ENCODE measurements around the gene UNC45B. TPM values are rescaled to one million over a fixed set of nuclear protein-coding genes. Genes with fewer than 3 reads are reported as not detected.

Gene UNC45B
- polyA plus RNA-seq, 1 of the 3 experiments (the other 2 are of a cell fraction): not detected

DNA sequence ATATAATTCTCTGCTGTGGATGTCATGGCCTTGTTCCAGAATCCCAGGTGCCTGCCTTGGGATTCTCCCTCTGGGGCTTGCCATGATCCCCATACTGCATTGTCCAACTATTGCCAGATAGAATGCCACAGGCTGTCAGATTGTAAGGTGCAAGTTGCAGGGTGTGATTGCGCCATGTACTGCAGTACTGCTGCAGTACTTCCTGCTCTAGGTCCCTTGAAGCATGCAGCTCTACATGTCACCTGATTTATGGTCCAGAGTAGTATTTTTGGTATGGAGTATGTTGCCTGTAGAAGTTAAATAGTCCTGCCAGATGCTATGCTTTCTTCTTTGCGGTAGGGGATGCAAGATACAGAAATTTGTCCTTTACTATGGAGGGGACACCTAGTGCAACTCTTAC, 88.3 kb downstream of the UNC45B start:
- Histone ChIP-seq H3K27ac (ENCODE audit: low read depth in 2 of 2, low read length in 1 of 2) (no peak overlapping the region), H4K20me1 (ENCODE audit: insufficient read depth) (no peaks in the 10 kb centered on the region), H3K9me2 (no peaks in the 10 kb centered on the region), H3F3A (replicated peaks; ENCODE audit: insufficient read depth) (no peaks in the 10 kb centered on the region), H3K9ac (no peak overlapping the region), H3K36me3 (replicated peaks in 1 of 2; ENCODE audit: control insufficient read depth in 1 of 2, insufficient read depth in 2 of 2, low read length in 1 of 2) (no peaks in the 10 kb centered on the region), H2AFZ (ENCODE audit: low read depth) (no peak overlapping the region), H3K27me3 (ENCODE audit: insufficient read depth) (peaks cover 32% of the 10 kb centered on the region; the same call in 1 of the 2 replicates), H3K4me1 (ENCODE audit: control insufficient read depth in 1 of 2, insufficient read depth in 2 of 2, low read depth in 1 of 2, low read length in 1 of 2) (no peaks in the 10 kb centered on the region), H3K4me3 (ENCODE audit: low read depth in 2 of 2, low read length in 1 of 2) (no peak overlapping the region), H3K79me2 (ENCODE audit: insufficient read depth) (no peaks in the 10 kb centered on the region), H3K9me3 (no peaks in the 10 kb centered on the region), H3K4me2 (no peak overlapping the region)
- DNase-seq: no peak
- 16% methylated on average over 2 of the region's 2 CpGs for WGBS (ENCODE audit: low lambda C conversion rate)
- ChIA-PET CTCF (no interaction called here), POLR2A (no interaction called here)
- TF ChIP-seq RFX5 (IDR thresholded peaks at IDR 0.05; ENCODE audit: low read length) (no peak), RXRA (IDR thresholded peaks at IDR 0.05; ENCODE audit: borderline replicate concordance, low read depth) (no peak), JUND (IDR thresholded peaks at IDR 0.05) (no peak), POLR2AphosphoS5 (IDR thresholded peaks at IDR 0.05; ENCODE audit: low read depth, low read length) (no peak), MXI1 (IDR thresholded peaks at IDR 0.05; ENCODE audit: low read depth, low read length) (no peak), FOSL2 (IDR thresholded peaks at IDR 0.05; ENCODE audit: borderline replicate concordance, low read depth) (no peak), TEAD4 (IDR thresholded peaks at IDR 0.05; ENCODE audit: borderline replicate concordance, insufficient read depth) (no peak), RCOR1 (IDR thresholded peaks at IDR 0.05; ENCODE audit: low read length) (no peak), EZH2phosphoT487 (IDR thresholded peaks at IDR 0.05; ENCODE audit: borderline replicate concordance, low read depth) (no peak), TAF1 (IDR thresholded peaks at IDR 0.05; ENCODE audit: borderline replicate concordance, low read depth, low read length) (no peak), GABPA (IDR thresholded peaks at IDR 0.05; ENCODE audit: low read depth) (no peak), TCF12 (IDR thresholded peaks at IDR 0.05) (no peak), FOXJ3 (CRISPR knock-in tag; IDR thresholded peaks at IDR 0.05) (no peak)
- TF ChIP-seq, protein P1, sequence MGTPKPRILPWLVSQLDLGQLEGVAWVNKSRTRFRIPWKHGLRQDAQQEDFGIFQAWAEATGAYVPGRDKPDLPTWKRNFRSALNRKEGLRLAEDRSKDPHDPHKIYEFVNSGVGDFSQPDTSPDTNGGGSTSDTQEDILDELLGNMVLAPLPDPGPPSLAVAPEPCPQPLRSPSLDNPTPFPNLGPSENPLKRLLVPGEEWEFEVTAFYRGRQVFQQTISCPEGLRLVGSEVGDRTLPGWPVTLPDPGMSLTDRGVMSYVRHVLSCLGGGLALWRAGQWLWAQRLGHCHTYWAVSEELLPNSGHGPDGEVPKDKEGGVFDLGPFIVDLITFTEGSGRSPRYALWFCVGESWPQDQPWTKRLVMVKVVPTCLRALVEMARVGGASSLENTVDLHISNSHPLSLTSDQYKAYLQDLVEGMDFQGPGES (IDR thresholded peaks at IDR 0.05; ENCODE audit: low read depth, low read length): no peak
- TF ChIP-seq, protein P2, sequence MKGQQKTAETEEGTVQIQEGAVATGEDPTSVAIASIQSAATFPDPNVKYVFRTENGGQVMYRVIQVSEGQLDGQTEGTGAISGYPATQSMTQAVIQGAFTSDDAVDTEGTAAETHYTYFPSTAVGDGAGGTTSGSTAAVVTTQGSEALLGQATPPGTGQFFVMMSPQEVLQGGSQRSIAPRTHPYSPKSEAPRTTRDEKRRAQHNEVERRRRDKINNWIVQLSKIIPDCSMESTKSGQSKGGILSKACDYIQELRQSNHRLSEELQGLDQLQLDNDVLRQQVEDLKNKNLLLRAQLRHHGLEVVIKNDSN (IDR thresholded peaks at IDR 0.05; ENCODE audit: borderline replicate concordance, low read depth): no peak

DNA sequence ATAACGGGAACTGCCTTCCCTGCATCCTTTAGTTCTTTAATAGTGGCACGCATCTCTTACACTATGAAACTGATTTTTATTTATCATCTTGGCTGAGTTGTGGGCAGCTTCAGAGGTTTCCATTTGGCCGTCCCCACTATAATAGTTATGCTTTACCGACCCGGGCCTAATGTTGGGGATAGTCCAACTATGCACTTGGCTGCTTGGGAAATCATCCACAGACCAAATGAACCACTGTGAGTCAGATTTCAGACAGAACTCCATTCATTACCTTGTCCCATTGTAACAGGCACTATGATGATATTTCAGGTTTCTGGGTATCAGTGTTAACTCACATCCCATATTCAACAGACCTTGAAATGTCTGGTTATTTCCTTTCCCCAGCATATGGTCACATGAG, 89.2 kb downstream of the UNC45B start:
- Histone ChIP-seq H3K9me2 (no peaks in the 10 kb centered on the region), H3K9me3 (no peaks in the 10 kb centered on the region), H3K4me2 (no peak overlapping the region), H3F3A (replicated peaks; ENCODE audit: insufficient read depth) (no peaks in the 10 kb centered on the region), H3K36me3 (replicated peaks in 1 of 2; ENCODE audit: control insufficient read depth in 1 of 2, insufficient read depth in 2 of 2, low read length in 1 of 2) (no peaks in the 10 kb centered on the region), H3K79me2 (ENCODE audit: insufficient read depth) (no peaks in the 10 kb centered on the region), H3K27ac (ENCODE audit: low read depth in 2 of 2, low read length in 1 of 2) (no peak overlapping the region), H2AFZ (ENCODE audit: low read depth) (no peak overlapping the region), H4K20me1 (ENCODE audit: insufficient read depth) (no peaks in the 10 kb centered on the region), H3K9ac (no peak overlapping the region), H3K4me1 (ENCODE audit: control insufficient read depth in 1 of 2, insufficient read depth in 2 of 2, low read depth in 1 of 2, low read length in 1 of 2) (no peaks in the 10 kb centered on the region), H3K27me3 (ENCODE audit: insufficient read depth) (peaks cover 27% of the 10 kb centered on the region; the same call in 1 of the 2 replicates), H3K4me3 (ENCODE audit: low read depth in 2 of 2, low read length in 1 of 2) (no peak overlapping the region)
- ChIA-PET CTCF (no interaction called here), POLR2A (no interaction called here)
- DNase-seq: no peak
- WGBS (ENCODE audit: low lambda C conversion rate): 8% methylated on average over 5 of the region's 5 CpGs
- no peak for TF ChIP-seq JUND (IDR thresholded peaks at IDR 0.05)
- TF ChIP-seq POLR2AphosphoS5 (IDR thresholded peaks at IDR 0.05; ENCODE audit: low read depth, low read length): no peak
- TF ChIP-seq FOXJ3 (CRISPR knock-in tag; IDR thresholded peaks at IDR 0.05): no peak
- no peak for TF ChIP-seq RXRA (IDR thresholded peaks at IDR 0.05; ENCODE audit: borderline replicate concordance, low read depth)
- TF ChIP-seq NFIC (IDR thresholded peaks at IDR 0.05; ENCODE audit: borderline replicate concordance): no peak
- TF ChIP-seq SMC3 (IDR thresholded peaks at IDR 0.05; ENCODE audit: low read depth, low read length): no peak
- TF ChIP-seq YY1 (IDR thresholded peaks at IDR 0.05; ENCODE audit: low read depth): no peak
- TF ChIP-seq EP300 (IDR thresholded peaks at IDR 0.05; ENCODE audit: borderline replicate concordance in 1 of 2, low read depth in 1 of 2, low read length in 1 of 2): no peak
- TF ChIP-seq, protein P3, sequence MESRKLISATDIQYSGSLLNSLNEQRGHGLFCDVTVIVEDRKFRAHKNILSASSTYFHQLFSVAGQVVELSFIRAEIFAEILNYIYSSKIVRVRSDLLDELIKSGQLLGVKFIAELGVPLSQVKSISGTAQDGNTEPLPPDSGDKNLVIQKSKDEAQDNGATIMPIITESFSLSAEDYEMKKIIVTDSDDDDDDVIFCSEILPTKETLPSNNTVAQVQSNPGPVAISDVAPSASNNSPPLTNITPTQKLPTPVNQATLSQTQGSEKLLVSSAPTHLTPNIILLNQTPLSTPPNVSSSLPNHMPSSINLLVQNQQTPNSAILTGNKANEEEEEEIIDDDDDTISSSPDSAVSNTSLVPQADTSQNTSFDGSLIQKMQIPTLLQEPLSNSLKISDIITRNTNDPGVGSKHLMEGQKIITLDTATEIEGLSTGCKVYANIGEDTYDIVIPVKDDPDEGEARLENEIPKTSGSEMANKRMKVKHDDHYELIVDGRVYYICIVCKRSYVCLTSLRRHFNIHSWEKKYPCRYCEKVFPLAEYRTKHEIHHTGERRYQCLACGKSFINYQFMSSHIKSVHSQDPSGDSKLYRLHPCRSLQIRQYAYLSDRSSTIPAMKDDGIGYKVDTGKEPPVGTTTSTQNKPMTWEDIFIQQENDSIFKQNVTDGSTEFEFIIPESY (IDR thresholded peaks at IDR 0.05; ENCODE audit: borderline replicate concordance, low read depth): no peak
- TF ChIP-seq FOSL2 (IDR thresholded peaks at IDR 0.05; ENCODE audit: borderline replicate concordance, low read depth): no peak
- no peak for TF ChIP-seq GABPA (IDR thresholded peaks at IDR 0.05; ENCODE audit: low read depth)
- no peak for TF ChIP-seq EZH2phosphoT487 (IDR thresholded peaks at IDR 0.05; ENCODE audit: borderline replicate concordance, low read depth)
- no peak for TF ChIP-seq FOXM1 (IDR thresholded peaks at IDR 0.05; ENCODE audit: low read depth)
- TF ChIP-seq, protein P4, sequence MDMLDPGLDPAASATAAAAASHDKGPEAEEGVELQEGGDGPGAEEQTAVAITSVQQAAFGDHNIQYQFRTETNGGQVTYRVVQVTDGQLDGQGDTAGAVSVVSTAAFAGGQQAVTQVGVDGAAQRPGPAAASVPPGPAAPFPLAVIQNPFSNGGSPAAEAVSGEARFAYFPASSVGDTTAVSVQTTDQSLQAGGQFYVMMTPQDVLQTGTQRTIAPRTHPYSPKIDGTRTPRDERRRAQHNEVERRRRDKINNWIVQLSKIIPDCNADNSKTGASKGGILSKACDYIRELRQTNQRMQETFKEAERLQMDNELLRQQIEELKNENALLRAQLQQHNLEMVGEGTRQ (IDR thresholded peaks at IDR 0.05; ENCODE audit: borderline replicate concordance, low read depth, low read length): no peak
- TF ChIP-seq, protein P5, sequence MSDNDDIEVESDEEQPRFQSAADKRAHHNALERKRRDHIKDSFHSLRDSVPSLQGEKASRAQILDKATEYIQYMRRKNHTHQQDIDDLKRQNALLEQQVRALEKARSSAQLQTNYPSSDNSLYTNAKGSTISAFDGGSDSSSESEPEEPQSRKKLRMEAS (IDR thresholded peaks at IDR 0.05; ENCODE audit: low read depth): no peak
- TF ChIP-seq ELF1 (IDR thresholded peaks at IDR 0.05): no peak
